ENCODE results near the gene EXOC3L2. TPM values are rescaled to one million over a fixed set of nuclear protein-coding genes. Genes with fewer than 3 reads are reported as not detected.

The EXOC3L2 gene
- polyA plus RNA-seq, 3 donors: not detected

DNA sequence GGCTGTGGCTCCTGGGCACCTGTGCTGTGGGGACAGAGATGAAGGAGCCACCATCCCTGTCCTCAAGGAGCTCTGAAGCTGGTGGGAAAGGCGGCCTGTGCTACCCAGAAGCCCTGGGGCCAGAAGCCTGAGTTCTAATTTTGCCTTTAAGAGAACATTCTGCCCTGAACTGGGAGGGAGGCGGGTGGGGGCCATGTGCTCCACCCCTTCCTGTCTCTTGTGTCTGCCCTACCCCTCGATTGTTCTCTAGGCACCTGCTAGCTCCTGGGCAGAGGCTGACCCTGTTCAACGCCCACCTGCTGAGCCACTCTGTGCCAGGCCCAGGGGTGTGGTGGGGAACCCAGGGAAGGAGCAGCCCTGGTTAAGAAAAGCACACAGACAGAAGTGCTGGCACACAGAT lies 73.0 kb downstream of the EXOC3L2 start:
- Histone ChIP-seq H3K9ac (ENCODE audit: insufficient read depth, low read length, poor library complexity, severe bottlenecking) (no peak overlapping the region), H2AFZ (ENCODE audit: insufficient read depth, low read depth, low read length, poor library complexity, severe bottlenecking) (no peak overlapping the region), H3K4me2 (replicated peaks; ENCODE audit: extremely low read depth, low read length, poor library complexity, severe bottlenecking) (no peak overlapping the region), H3K79me2 (ENCODE audit: insufficient read depth, low read length) (peaks cover 6% of the 10 kb centered on the region), H4K20me1 (ENCODE audit: insufficient read depth, low read length) (no peaks in the 10 kb centered on the region), H3K4me3 (replicated peaks in 1 of 3; ENCODE audit: low read depth in 2 of 3, low read length in 3 of 3) (no peak overlapping the region), H3K9me3 (replicated peaks in 1 of 2; ENCODE audit: control insufficient read depth in 1 of 2, insufficient read depth in 1 of 2, low read length in 2 of 2) (no peaks in the 10 kb centered on the region), H3K27ac (ENCODE audit: low read depth in 1 of 2, low read length in 2 of 2) (no peak overlapping the region), H3K27me3 (ENCODE audit: control insufficient read depth in 2 of 2, insufficient read depth in 2 of 2, low read length in 2 of 2) (no peaks in the 10 kb centered on the region), H3K4me1 (ENCODE audit: control insufficient read depth in 1 of 2, insufficient read depth in 2 of 2, low read length in 2 of 2) (peaks cover 13 to 15% of the 10 kb centered on the region in 2 donors), H3K36me3 (replicated peaks in 1 of 2; ENCODE audit: control insufficient read depth in 1 of 2, insufficient read depth in 2 of 2, low read length in 2 of 2) (no peaks in the 10 kb centered on the region)
- H3K36me3 Mint-ChIP-seq: no peaks in the 10 kb centered on the region
- H3K9me3 Mint-ChIP-seq: no peaks in the 10 kb centered on the region
- H3K4me1 Mint-ChIP-seq: peaks cover 28% of the 10 kb centered on the region
- H3K27me3 Mint-ChIP-seq (ENCODE audit: low read depth in 3 of 3): peaks cover 0 to 2% (median 1%) of the 10 kb centered on the region in 3 donors
- TF ChIP-seq, protein P1, sequence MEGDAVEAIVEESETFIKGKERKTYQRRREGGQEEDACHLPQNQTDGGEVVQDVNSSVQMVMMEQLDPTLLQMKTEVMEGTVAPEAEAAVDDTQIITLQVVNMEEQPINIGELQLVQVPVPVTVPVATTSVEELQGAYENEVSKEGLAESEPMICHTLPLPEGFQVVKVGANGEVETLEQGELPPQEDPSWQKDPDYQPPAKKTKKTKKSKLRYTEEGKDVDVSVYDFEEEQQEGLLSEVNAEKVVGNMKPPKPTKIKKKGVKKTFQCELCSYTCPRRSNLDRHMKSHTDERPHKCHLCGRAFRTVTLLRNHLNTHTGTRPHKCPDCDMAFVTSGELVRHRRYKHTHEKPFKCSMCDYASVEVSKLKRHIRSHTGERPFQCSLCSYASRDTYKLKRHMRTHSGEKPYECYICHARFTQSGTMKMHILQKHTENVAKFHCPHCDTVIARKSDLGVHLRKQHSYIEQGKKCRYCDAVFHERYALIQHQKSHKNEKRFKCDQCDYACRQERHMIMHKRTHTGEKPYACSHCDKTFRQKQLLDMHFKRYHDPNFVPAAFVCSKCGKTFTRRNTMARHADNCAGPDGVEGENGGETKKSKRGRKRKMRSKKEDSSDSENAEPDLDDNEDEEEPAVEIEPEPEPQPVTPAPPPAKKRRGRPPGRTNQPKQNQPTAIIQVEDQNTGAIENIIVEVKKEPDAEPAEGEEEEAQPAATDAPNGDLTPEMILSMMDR (IDR thresholded peaks at IDR 0.05): no peak
- 33% methylated on average over 1 of the region's 4 CpGs for WGBS (ENCODE audit: insufficient coverage)
- H3K4me3 Mint-ChIP-seq: no peak overlapping the region
- intact Hi-C loops (cut with micrococcal nuclease): no loop called here
- DNase-seq: peak in 1 of 3 donors; percentile 1
- no peak overlapping the region for H3K27ac Mint-ChIP-seq

DNA sequence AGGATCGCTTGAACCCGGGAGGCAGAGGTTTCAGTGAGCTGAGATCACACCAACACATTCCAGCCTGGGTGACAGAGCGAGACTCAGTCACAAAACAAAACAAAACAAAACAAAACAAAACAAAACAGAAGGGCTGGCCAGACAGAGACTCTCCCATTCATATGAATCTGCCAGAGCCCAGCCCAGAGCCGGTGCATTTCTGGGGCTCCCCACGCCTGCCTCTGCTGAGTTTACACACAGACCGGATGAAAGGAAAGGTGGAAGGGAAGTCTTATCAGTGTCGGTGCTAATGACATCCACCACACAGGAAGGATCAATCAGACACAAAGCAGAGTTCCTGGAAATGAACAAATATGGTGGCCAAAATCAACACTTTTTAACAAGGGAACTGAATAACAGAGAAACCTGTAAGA lies 74.0 kb downstream of the EXOC3L2 start:
- Histone ChIP-seq H3K79me2 (ENCODE audit: insufficient read depth, low read length) (no peaks in the 10 kb centered on the region), H3K9ac (ENCODE audit: insufficient read depth, low read length, poor library complexity, severe bottlenecking) (no peak overlapping the region), H4K20me1 (ENCODE audit: insufficient read depth, low read length) (no peaks in the 10 kb centered on the region), H3K27ac (ENCODE audit: low read depth in 1 of 2, low read length in 2 of 2) (no peak overlapping the region), H3K4me1 (ENCODE audit: control insufficient read depth in 1 of 2, insufficient read depth in 2 of 2, low read length in 2 of 2) (peaks cover 8% of the 10 kb centered on the region in 2 donors), H2AFZ (ENCODE audit: insufficient read depth, low read depth, low read length, poor library complexity, severe bottlenecking) (no peak overlapping the region), H3K9me3 (replicated peaks in 1 of 2; ENCODE audit: control insufficient read depth in 1 of 2, insufficient read depth in 1 of 2, low read length in 2 of 2) (no peaks in the 10 kb centered on the region), H3K4me3 (replicated peaks in 1 of 3; ENCODE audit: low read depth in 2 of 3, low read length in 3 of 3) (no peak overlapping the region), H3K27me3 (ENCODE audit: control insufficient read depth in 2 of 2, insufficient read depth in 2 of 2, low read length in 2 of 2) (no peaks in the 10 kb centered on the region), H3K4me2 (replicated peaks; ENCODE audit: extremely low read depth, low read length, poor library complexity, severe bottlenecking) (no peak overlapping the region), H3K36me3 (replicated peaks in 1 of 2; ENCODE audit: control insufficient read depth in 1 of 2, insufficient read depth in 2 of 2, low read length in 2 of 2) (no peaks in the 10 kb centered on the region)
- WGBS (ENCODE audit: insufficient coverage): 86% methylated on average over 3 of the region's 7 CpGs
- peak overlapping the region in 1 of 7 donors; percentile 4 for H3K27ac Mint-ChIP-seq
- peaks cover 0 to 3% of the 10 kb centered on the region in 2 donors for H3K36me3 Mint-ChIP-seq
- peaks cover 30% of the 10 kb centered on the region for H3K4me1 Mint-ChIP-seq
- peaks cover 0 to 2% (median 1%) of the 10 kb centered on the region in 3 donors for H3K27me3 Mint-ChIP-seq (ENCODE audit: low read depth in 3 of 3)
- H3K9me3 Mint-ChIP-seq: no peaks in the 10 kb centered on the region
- no peak for DNase-seq
- no peak overlapping the region for H3K4me3 Mint-ChIP-seq
- TF ChIP-seq, protein P1 (IDR thresholded peaks at IDR 0.05): no peak
- intact Hi-C loops (cut with micrococcal nuclease): no loop called here

All from CD14-positive monocyte (primary cell).